Mucosa of descending colon (tissue), 3 donors: Measurements from ENCODE around the gene UGT1A9. TPM values are rescaled to one million over a fixed set of nuclear protein-coding genes. Genes with fewer than 3 reads are reported as not detected.
"Not testable (repeated sequence)": the region's sequence is repeated elsewhere in the genome, so short reads cannot be mapped to it uniquely, and the experiment has no call there.

Source experiments
- ATAC-seq: fragments of 200-7000 bp; cut with Tn5 transposase; one replicate; pipeline ENCODE4 v1.9.1; 2020; ENCODE audit warnings: mild to moderate bottlenecking, moderate library complexity
- DNase-seq, 3 donors: peaks; one replicate each; pipeline ENCODE4 v3.0.0-alpha.2; 2020
- H3K36me3 ChIP-seq: fragments of 200-600 bp; one replicate; pipeline ENCODE4 v1.8.0; 2021; ENCODE audit warnings: low read depth, mild to moderate bottlenecking
- H3K4me1 ChIP-seq: fragments of 200-600 bp; one replicate; pipeline ENCODE4 v1.8.0; 2021; ENCODE audit warnings: low read depth, mild to moderate bottlenecking
- H3K4me3 ChIP-seq: fragments of 200-600 bp; one replicate; pipeline ENCODE4 v1.8.0; 2021; ENCODE audit warnings: mild to moderate bottlenecking
- H3K9me3 ChIP-seq: fragments of 200-600 bp; one replicate; pipeline ENCODE4 v1.8.0; 2021; ENCODE audit warnings: mild to moderate bottlenecking
- CTCF ChIP-seq: fragments of 200-600 bp; IDR thresholded peaks from one replicate; pipeline ENCODE4 v1.8.0; 2022; ENCODE audit warnings: antibody characterized with exemption, mild to moderate bottlenecking
- intact Hi-C, 2 donors: fragments of 100-400 bp; cut with DNase I in 1 of 2; cut with micrococcal nuclease in 1 of 2; formaldehyde crosslinking; loops; one replicate each; pipeline versions ENCODE4 v1.11.0 to v1.11.1; 2022; cut with DNase I, micrococcal nuclease
- total RNA-seq, 3 donors: library from RNA; stranded (reverse); fragmentation: NEBNext Ultra II Directional in 2 of 3; extraction: Animal tissue kit (Norgen Biotek cat#: 25700) in 2 of 3; gene quantifications; one replicate each; pipeline versions ENCODE4 v1.2.1 to v1.2.4, GENCODE V29; 2021 to 2023
- donor health status: DM: no; HTN: no; CAD: no; lungs with moderate emphysema.
- donor health status: DM: no; HTN: no; CAD: no.
- donor health status: DM: no; HTN: yes; CAD: no.

The UGT1A9 gene
- total RNA-seq, 3 donors from 2014 or later, result 3.6 to 11.4 (median 4.0) TPM

GRCh38 chr2:233745073-233745755 lies 73.5 kb downstream of the UGT1A9 start:
- Histone ChIP-seq H3K4me3 (no peak overlapping the region), H3K36me3 (no peaks in the 10 kb centered on the region), H3K4me1 (no peaks in the 10 kb centered on the region), H3K9me3 (no peaks in the 10 kb centered on the region)
- intact Hi-C loops, result no loop called here
- no peak for TF ChIP-seq CTCF
- DNase-seq, result no peak
- peak; percentile 54 for ATAC-seq

DNA sequence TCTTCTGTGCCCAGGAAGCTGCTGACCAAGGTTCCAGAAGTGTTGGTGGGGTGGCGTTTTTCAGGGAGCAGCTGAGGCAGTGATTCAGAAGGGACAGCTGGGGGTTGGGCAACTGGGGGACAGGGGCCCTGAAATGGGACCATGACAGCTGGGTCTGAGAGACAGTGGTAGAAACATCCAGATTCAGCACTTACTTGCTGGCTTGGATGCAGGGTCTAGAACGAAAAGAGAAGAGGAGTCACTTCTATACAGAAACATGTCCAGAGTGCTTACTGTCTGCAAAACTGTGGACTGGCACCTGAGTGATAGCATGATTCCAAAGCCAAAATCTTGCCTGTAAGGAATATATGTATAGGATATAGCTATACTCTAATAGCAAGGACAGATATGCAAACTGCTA lies 74.1 kb downstream of the UGT1A9 start:
- H3K9me3 ChIP-seq, ATAC-seq, H3K36me3 ChIP-seq, intact Hi-C loops, H3K4me3 ChIP-seq, H3K4me1 ChIP-seq, DNase-seq: not testable (repeated sequence)

GRCh38 chr2:233746475-233747282 lies 75.0 kb downstream of the UGT1A9 start:
- no peak overlapping the region for H3K4me3 ChIP-seq
- H3K4me1 ChIP-seq, result no peaks in the 10 kb centered on the region
- ATAC-seq (no peak), DNase-seq (no peak)
- TF ChIP-seq CTCF, result no peak
- intact Hi-C loops, result no loop called here
- H3K36me3 ChIP-seq, result no peaks in the 10 kb centered on the region
- peaks cover 8% of the 10 kb centered on the region for H3K9me3 ChIP-seq

DNA sequence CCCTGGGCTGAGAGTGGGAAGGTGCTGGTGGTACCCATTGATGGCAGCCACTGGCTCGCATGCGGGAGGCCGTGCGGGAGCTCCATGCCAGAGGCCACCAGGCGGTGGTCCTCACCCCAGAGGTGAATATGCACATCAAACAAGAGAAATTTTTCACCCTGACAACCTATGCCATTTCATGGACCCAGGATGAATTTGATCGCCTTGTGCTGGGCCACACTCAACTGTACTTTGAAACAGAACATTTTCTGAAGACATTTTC lies 75.5 kb downstream of the UGT1A9 start:
- intact Hi-C loops, result no loop called here
- Histone ChIP-seq H3K4me3 (no peak overlapping the region), H3K4me1 (no peaks in the 10 kb centered on the region), H3K36me3 (no peaks in the 10 kb centered on the region), H3K9me3 (peaks cover 8% of the 10 kb centered on the region)
- TF ChIP-seq CTCF, result no peak
- DNase-seq (no peak), ATAC-seq (no peak)

DNA sequence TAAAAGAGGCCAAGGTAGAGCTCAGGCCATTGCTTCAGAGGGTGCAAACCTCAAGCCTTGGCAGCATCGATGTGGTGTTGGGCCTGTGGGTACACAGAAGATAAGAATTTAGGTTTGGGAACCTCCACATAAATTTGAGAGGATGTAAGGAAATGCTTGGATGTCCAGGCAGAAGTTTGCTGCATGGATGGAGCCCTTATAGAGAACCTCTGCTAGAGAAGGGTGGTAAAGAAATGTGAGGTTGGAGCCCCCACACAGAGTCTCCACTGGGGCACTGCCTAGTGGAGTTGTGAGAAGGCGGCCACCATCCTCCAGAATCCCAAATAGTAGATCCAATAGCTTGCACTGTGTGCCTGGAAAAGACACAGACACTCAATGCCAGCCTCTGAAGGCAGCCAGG lies 79.0 kb downstream of the UGT1A9 start:
- H3K36me3 ChIP-seq, H3K4me1 ChIP-seq, H3K9me3 ChIP-seq, ATAC-seq, intact Hi-C loops, H3K4me3 ChIP-seq, DNase-seq: not testable (repeated sequence)

DNA sequence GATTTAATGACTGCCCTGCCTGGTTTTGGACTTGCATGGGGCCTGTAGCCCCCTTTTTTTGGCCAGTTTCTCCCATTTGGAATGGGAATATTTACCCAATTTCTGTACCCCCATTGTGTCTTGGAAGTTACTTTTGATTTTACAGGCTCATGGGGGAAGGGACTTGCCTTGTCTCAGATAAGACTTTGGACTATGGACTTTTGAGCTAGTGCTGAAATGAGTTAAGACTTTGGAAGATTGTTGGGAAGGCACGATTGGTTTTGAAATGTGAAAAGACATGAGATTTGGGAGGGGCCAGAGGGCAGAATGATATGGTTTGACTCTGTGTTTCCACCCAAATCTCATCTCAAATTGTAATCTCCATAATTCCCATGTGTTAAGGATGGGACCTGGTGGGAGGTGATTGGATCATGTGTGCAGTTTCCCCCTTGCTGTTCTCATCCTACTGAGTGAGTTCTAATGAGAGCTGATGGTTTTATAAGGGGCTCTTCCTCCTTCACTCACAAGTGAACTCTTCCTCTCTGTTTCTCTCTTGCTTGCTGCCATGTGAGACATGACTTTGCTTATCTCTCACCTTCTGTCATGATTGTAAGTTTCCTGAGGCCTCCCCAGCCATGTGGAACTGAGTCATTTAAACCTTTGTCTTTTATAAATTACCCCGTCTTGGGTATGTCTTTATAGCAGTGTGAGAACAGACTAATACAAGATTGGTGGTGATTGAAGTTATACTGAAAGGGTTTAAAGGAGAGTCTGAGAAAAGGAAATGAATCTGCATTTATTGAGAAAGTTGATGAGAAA lies 79.7 kb downstream of the UGT1A9 start:
- DNase-seq, H3K9me3 ChIP-seq, intact Hi-C loops, H3K4me1 ChIP-seq, H3K36me3 ChIP-seq, H3K4me3 ChIP-seq: not testable (repeated sequence)
- ATAC-seq, result peak; percentile 65
